PC-3 (cell line): ENCODE measurements around the gene CHEK2. TPM values are rescaled to one million over a fixed set of nuclear protein-coding genes. Genes with fewer than 3 reads are reported as not detected.

Experiments
- ATAC-seq: fragments of 200-7000 bp; cut with Tn5 transposase; 2 replicates; pipeline ENCODE4 v1.9.1; 2020; ENCODE audit warnings: mild to moderate bottlenecking, moderate library complexity
- BruUV-seq: library from RNA; stranded (reverse); fragments of 400-500 nt; replicated peaks from 2 replicates; lab custom pipeline; 2021; lab: Mats Ljungman, UMichigan
- CTCF ChIA-PET: fragments of 300-600 bp; sonication (Branson Sonifier 250); formaldehyde crosslinking; loops from one replicate; lab custom pipeline; 2022; ENCODE audit warnings: antibody characterized with exemption; lab: Charles Lee
- POLR2A ChIA-PET: fragments of 300-600 bp; sonication (Branson Sonifier 250); formaldehyde crosslinking; loops from one replicate; lab custom pipeline; 2022; ENCODE audit warnings: antibody characterized with exemption; ENCODE audit not compliant: unreplicated experiment; lab: Charles Lee
- DNase-seq: peaks from one replicate; pipeline ENCODE4 v3.0.0-alpha.2; 2015
- H2AFZ ChIP-seq: fragments of 300-600 bp; sonication (generic); 2 replicates; pipeline ENCODE4 v1.6.0; 2016; ENCODE audit warnings: antibody characterized with exemption, low read length
- H3F3A ChIP-seq: fragments of 300-600 bp; sonication (generic); one replicate; pipeline ENCODE4 v1.6.0; 2017; ENCODE audit warnings: antibody characterized with exemption, low read length, control low read depth, mild to moderate bottlenecking; ENCODE audit not compliant: unreplicated experiment
- H3K27ac ChIP-seq: fragments of 300-600 bp; sonication (generic); 2 replicates; pipeline ENCODE4 v1.5.1; 2016; ENCODE audit warnings: mild to moderate bottlenecking, low read length
- H3K27me3 ChIP-seq: fragments of 300-600 bp; sonication (generic); 2 replicates; pipeline ENCODE4 v1.6.1; 2016; ENCODE audit warnings: low read length, mixed read lengths
- H3K36me3 ChIP-seq: fragments of 300-600 bp; sonication (generic); 2 replicates; pipeline ENCODE4 v1.6.1; 2016; ENCODE audit warnings: low read depth, mixed run types, low read length, mixed read lengths
- H3K4me1 ChIP-seq: fragments of 300-600 bp; sonication (generic); 2 replicates; pipeline ENCODE4 v1.5.1; 2016; ENCODE audit warnings: low read length; ENCODE audit not compliant: insufficient read depth
- H3K4me2 ChIP-seq: fragments of 300-600 bp; sonication (generic); 2 replicates; pipeline ENCODE4 v1.6.0; 2016; ENCODE audit warnings: low read length
- H3K4me3 ChIP-seq: fragments of 300-600 bp; sonication (generic); 2 replicates; pipeline ENCODE4 v1.5.1; 2016; ENCODE audit warnings: mild to moderate bottlenecking, low read length, mixed read lengths
- H3K79me2 ChIP-seq: fragments of 300-600 bp; sonication (generic); 2 replicates; pipeline ENCODE4 v1.6.1; 2017; ENCODE audit warnings: low read length, mixed read lengths
- H3K9ac ChIP-seq: fragments of 300-600 bp; sonication (generic); 2 replicates; pipeline ENCODE4 v1.6.0; 2016; ENCODE audit warnings: mild to moderate bottlenecking, low read length
- H3K9me2 ChIP-seq: fragments of 300-600 bp; sonication (generic); replicated peaks from 2 replicates; pipeline ENCODE4 v1.6.1; 2016; ENCODE audit warnings: mixed run types, low read length, mixed read lengths
- H3K9me3 ChIP-seq: fragments of 300-600 bp; sonication (generic); 2 replicates; pipeline ENCODE4 v1.6.1; 2016; ENCODE audit warnings: low read length, mixed read lengths
- H4K20me1 ChIP-seq: fragments of 300-600 bp; sonication (generic); 2 replicates; pipeline ENCODE4 v1.6.1; 2016; ENCODE audit warnings: low read length, mixed read lengths
- EZH2 ChIP-seq: fragments of 300-600 bp; sonication (generic); IDR thresholded peaks from one replicate; pipeline ENCODE4 v1.6.1; 2017; ENCODE audit warnings: antibody characterized with exemption, mild to moderate bottlenecking, low read length; ENCODE audit not compliant: unreplicated experiment
- EZH2phosphoT487 ChIP-seq: fragments of 300-600 bp; sonication (generic); IDR thresholded peaks from 2 replicates; pipeline ENCODE4 v1.6.1; 2018; ENCODE audit warnings: mild to moderate bottlenecking, antibody characterized with exemption, low read length, borderline replicate concordance
- intact Hi-C: fragments of 100-400 bp; cut with micrococcal nuclease; formaldehyde crosslinking; loops from 2 replicates; pipeline ENCODE4 v1.9.0; 2023
- total RNA-seq: library from RNA; depleted of rRNA; stranded (reverse); fragments of >200 nt; gene quantifications from 2 replicates; pipeline ENCODE4 v1.2.3, GENCODE V29; 2014
- TF ChIP-seq, protein P1 (sequence below): fragments of 300-600 bp; sonication (generic); conservative IDR thresholded peaks from 2 replicates; pipeline ENCODE4 v1.5.1; 2017; ENCODE audit warnings: antibody characterized with exemption, low read depth, mild to moderate bottlenecking, low read length

Gene CHEK2
- total RNA-seq, 1 experiment from 2014 or later, result 21.0 TPM

- Histone ChIP-seq H3K9ac (no peak overlapping the region), H3K27ac (no peak overlapping the region), H3K9me2 (no peaks in the 10 kb centered on the region), H3K79me2 (no peaks in the 10 kb centered on the region), H3K9me3 (no peaks in the 10 kb centered on the region), H3K4me3 (no peak overlapping the region), H3K27me3 (no peaks in the 10 kb centered on the region), H2AFZ (no peak overlapping the region), H4K20me1 (no peaks in the 10 kb centered on the region), H3F3A (peaks cover under 1% of the 10 kb centered on the region), H3K36me3 (peaks cover 22% of the 10 kb centered on the region), H3K4me1 (peaks cover 3% of the 10 kb centered on the region; the same call in 1 of the 2 replicates), H3K4me2 (no peak overlapping the region)
- CTCF ChIA-PET, result no interaction called here
- ATAC-seq (no peak), DNase-seq (no peak)
- POLR2A ChIA-PET, result no interaction called here
- intact Hi-C loops, result no loop called here
- TF ChIP-seq EZH2 (no peak), EZH2phosphoT487 (no peak)
- TF ChIP-seq, protein P1, sequence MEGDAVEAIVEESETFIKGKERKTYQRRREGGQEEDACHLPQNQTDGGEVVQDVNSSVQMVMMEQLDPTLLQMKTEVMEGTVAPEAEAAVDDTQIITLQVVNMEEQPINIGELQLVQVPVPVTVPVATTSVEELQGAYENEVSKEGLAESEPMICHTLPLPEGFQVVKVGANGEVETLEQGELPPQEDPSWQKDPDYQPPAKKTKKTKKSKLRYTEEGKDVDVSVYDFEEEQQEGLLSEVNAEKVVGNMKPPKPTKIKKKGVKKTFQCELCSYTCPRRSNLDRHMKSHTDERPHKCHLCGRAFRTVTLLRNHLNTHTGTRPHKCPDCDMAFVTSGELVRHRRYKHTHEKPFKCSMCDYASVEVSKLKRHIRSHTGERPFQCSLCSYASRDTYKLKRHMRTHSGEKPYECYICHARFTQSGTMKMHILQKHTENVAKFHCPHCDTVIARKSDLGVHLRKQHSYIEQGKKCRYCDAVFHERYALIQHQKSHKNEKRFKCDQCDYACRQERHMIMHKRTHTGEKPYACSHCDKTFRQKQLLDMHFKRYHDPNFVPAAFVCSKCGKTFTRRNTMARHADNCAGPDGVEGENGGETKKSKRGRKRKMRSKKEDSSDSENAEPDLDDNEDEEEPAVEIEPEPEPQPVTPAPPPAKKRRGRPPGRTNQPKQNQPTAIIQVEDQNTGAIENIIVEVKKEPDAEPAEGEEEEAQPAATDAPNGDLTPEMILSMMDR, result no peak
- no TSS peak for BruUV-seq
Measured at GRCh38 chr22:28788601-28789000, 47.0 kb upstream of the CHEK2 start.

GRCh38 chr22:28783786-28784671 is 42.4 kb upstream of the CHEK2 start:
- ATAC-seq (peak; percentile 96), DNase-seq (peak; percentile 38)
- Histone ChIP-seq H3K4me3 (no peak overlapping the region), H3F3A (peaks cover 3% of the 10 kb centered on the region), H3K9me2 (no peaks in the 10 kb centered on the region), H3K27me3 (no peaks in the 10 kb centered on the region), H2AFZ (no peak overlapping the region), H3K4me1 (peaks cover 8% of the 10 kb centered on the region; the same call in 1 of the 2 replicates), H4K20me1 (no peaks in the 10 kb centered on the region), H3K4me2 (peak overlapping the region; percentile 34; the same call in 1 of the 2 replicates), H3K79me2 (peaks cover 9% of the 10 kb centered on the region; the same call in 1 of the 2 replicates), H3K36me3 (peaks cover 26% of the 10 kb centered on the region), H3K9ac (no peak overlapping the region), H3K9me3 (no peaks in the 10 kb centered on the region), H3K27ac (peak overlapping the region; percentile 58)
- ChIA-PET POLR2A (interaction anchor here (0.5 to 0.7 kb wide), 3 partner anchors 16 to 803 kb away, joined by 3 to 8 read pairs (median 4); partner anchors contain the start of gene XBP1), CTCF (interaction anchor here (0.6 kb wide), 2 partner anchors 732 to 1100 kb away, joined by 3 to 9 read pairs; no protein-coding TSS in a partner anchor)
- intact Hi-C loops, result loop anchor here (5.0 kb wide), 1 partner anchor 38 kb away; no protein-coding TSS in a partner anchor
- TSS peak; percentile 16 for BruUV-seq
- TF ChIP-seq EZH2, result no peak
- TF ChIP-seq, protein P1, result no peak
- TF ChIP-seq EZH2phosphoT487, result no peak
